H9 (cell line): ENCODE data around the gene ARL4D. TPM values are rescaled to one million over a fixed set of nuclear protein-coding genes. Genes with fewer than 3 reads are reported as not detected.

Source experiments
- DNase-seq: peaks from one replicate; pipeline ENCODE4 v3.0.0-alpha.2; 2017
- H2AFZ ChIP-seq: one replicate; pipeline ENCODE4 v1.6.1; 2013; ENCODE audit warnings: mild to moderate bottlenecking, low read length, control low read depth, moderate library complexity
- H2AK5ac ChIP-seq: 2 replicates; pipeline ENCODE4 v1.6.1; 2013; ENCODE audit warnings: low read length, control low read depth, mixed read lengths; ENCODE audit not compliant: insufficient read length
- H2BK120ac ChIP-seq: one replicate; pipeline ENCODE4 v1.6.1; 2013; ENCODE audit warnings: low read depth, mild to moderate bottlenecking, low read length, control low read depth, inconsistent platforms; ENCODE audit not compliant: poor library complexity, severe bottlenecking
- H2BK12ac ChIP-seq: 2 replicates; pipeline ENCODE4 v1.6.1; 2013; ENCODE audit warnings: low read length, control low read depth, mixed read lengths, low read depth; ENCODE audit not compliant: insufficient read length
- H2BK15ac ChIP-seq: 2 replicates; pipeline ENCODE4 v1.6.1; 2013; ENCODE audit warnings: low read depth, low read length, control low read depth
- H2BK20ac ChIP-seq: one replicate; pipeline ENCODE4 v1.6.1; 2013; ENCODE audit warnings: low read depth, mild to moderate bottlenecking, low read length, control low read depth, inconsistent platforms; ENCODE audit not compliant: poor library complexity, severe bottlenecking
- H2BK5ac ChIP-seq: 2 replicates; pipeline ENCODE4 v1.6.1; 2013; ENCODE audit warnings: low read length, control low read depth, mixed read lengths; ENCODE audit not compliant: insufficient read length
- H3K14ac ChIP-seq: 2 replicates; pipeline ENCODE4 v1.6.1; 2013; ENCODE audit warnings: low read length, control low read depth; ENCODE audit not compliant: insufficient read depth
- H3K18ac ChIP-seq: 2 replicates; pipeline ENCODE4 v1.6.1; 2013; ENCODE audit warnings: low read depth, mild to moderate bottlenecking, mixed read lengths, low read length, control low read depth; ENCODE audit not compliant: insufficient read length
- H3K23ac ChIP-seq: 2 replicates; pipeline ENCODE4 v1.6.1; 2013; ENCODE audit warnings: low read length, control low read depth, mixed read lengths, low read depth; ENCODE audit not compliant: insufficient read length
- H3K23me2 ChIP-seq: 2 replicates; pipeline ENCODE4 v1.6.1; 2013; ENCODE audit warnings: low read depth, mild to moderate bottlenecking, mixed read lengths, low read length, control low read depth; ENCODE audit not compliant: insufficient read length, poor library complexity, severe bottlenecking
- H3K27ac ChIP-seq: 2 replicates; pipeline ENCODE4 v1.5.1; 2013; ENCODE audit warnings: low read length, control low read depth, mixed read lengths, low read depth; ENCODE audit not compliant: insufficient read length
- H3K27me3 ChIP-seq: 2 replicates; pipeline ENCODE4 v1.6.1; 2013; ENCODE audit warnings: low read length, control low read depth, inconsistent platforms; ENCODE audit not compliant: insufficient read depth
- H3K4ac ChIP-seq: 2 replicates; pipeline ENCODE4 v1.6.1; 2013; ENCODE audit warnings: low read depth, mild to moderate bottlenecking, control low read depth, inconsistent platforms, low read length, moderate library complexity
- H3K4me1 ChIP-seq: 2 replicates; pipeline ENCODE4 v1.6.1; 2013; ENCODE audit warnings: low read length, control low read depth, inconsistent platforms; ENCODE audit not compliant: insufficient read depth
- H3K4me2 ChIP-seq: 2 replicates; pipeline ENCODE4 v1.6.1; 2013; ENCODE audit warnings: low read length, control low read depth, mixed read lengths; ENCODE audit not compliant: insufficient read length, insufficient read depth
- H3K56ac ChIP-seq: 2 replicates; pipeline ENCODE4 v1.6.1; 2013; ENCODE audit warnings: low read depth, mild to moderate bottlenecking, mixed read lengths, low read length, control low read depth; ENCODE audit not compliant: insufficient read length
- H3K79me1 ChIP-seq: 2 replicates; pipeline ENCODE4 v1.6.1; 2013; ENCODE audit warnings: low read depth, mild to moderate bottlenecking, moderate library complexity, low read length, control low read depth, inconsistent platforms; ENCODE audit not compliant: insufficient read depth, poor library complexity, severe bottlenecking
- H3K79me2 ChIP-seq: 2 replicates; pipeline ENCODE4 v1.6.1; 2013; ENCODE audit warnings: low read length, control low read depth, inconsistent platforms; ENCODE audit not compliant: insufficient read depth
- H3K9ac ChIP-seq: 2 replicates; pipeline ENCODE4 v1.6.1; 2013; ENCODE audit warnings: low read length, control low read depth, mixed read lengths; ENCODE audit not compliant: insufficient read length; ENCODE audit errors: extremely low read depth
- H3K9me3 ChIP-seq: one replicate; pipeline ENCODE4 v1.6.1; 2013; ENCODE audit warnings: low read depth, low read length, inconsistent platforms; ENCODE audit not compliant: control insufficient read depth
- H3T11ph ChIP-seq: one replicate; pipeline ENCODE4 v1.6.1; 2013; ENCODE audit warnings: mild to moderate bottlenecking, low read length, control low read depth, inconsistent platforms
- H4K20me1 ChIP-seq: one replicate; pipeline ENCODE4 v1.6.1; 2013; ENCODE audit not compliant: control insufficient read depth, insufficient read length, insufficient read depth
- H4K5ac ChIP-seq: 2 replicates; pipeline ENCODE4 v1.6.1; 2013; ENCODE audit warnings: low read depth, mild to moderate bottlenecking, mixed read lengths, low read length, control low read depth; ENCODE audit not compliant: insufficient read length
- H4K8ac ChIP-seq: replicated peaks from 2 replicates; pipeline ENCODE4 v1.6.1; 2013; ENCODE audit warnings: low read length, control low read depth, mixed read lengths, low read depth; ENCODE audit not compliant: insufficient read length
- H4K91ac ChIP-seq: 2 replicates; pipeline ENCODE4 v1.6.1; 2013; ENCODE audit warnings: low read depth, mild to moderate bottlenecking, moderate library complexity, mixed read lengths, low read length, control low read depth; ENCODE audit not compliant: insufficient read length
- H3K27ac Mint-ChIP-seq, 3 experiments: 2 replicates in 2 of 3; 3 replicates in 1 of 3; pipeline ENCODE4 v1.8.0; 2020 to 2021; ENCODE audit warnings: mixed read lengths in 3 of 3, mild to moderate bottlenecking in 1 of 3, moderate library complexity in 1 of 3
- H3K27me3 Mint-ChIP-seq: 2 replicates; pipeline ENCODE4 v1.8.0; 2021; ENCODE audit warnings: low read depth, mild to moderate bottlenecking, moderate library complexity, mixed read lengths
- H3K36me3 Mint-ChIP-seq, 3 experiments: 2 replicates in 2 of 3; 3 replicates in 1 of 3; pipeline ENCODE4 v1.8.0; 2020 to 2021; ENCODE audit warnings: low read depth in 3 of 3, mixed read lengths in 3 of 3; ENCODE audit not compliant: insufficient read depth in 1 of 3
- H3K4me1 Mint-ChIP-seq, 2 experiments: 2 replicates each; pipeline ENCODE4 v1.8.0; 2020; ENCODE audit warnings: mixed read lengths in 2 of 2
- H3K4me3 Mint-ChIP-seq, 2 experiments: 2 replicates in 1 of 2; 3 replicates in 1 of 2; pipeline ENCODE4 v1.8.0; 2020 to 2021; ENCODE audit warnings: mild to moderate bottlenecking in 2 of 2, mixed read lengths in 2 of 2, moderate library complexity in 1 of 2
- H3K9me3 Mint-ChIP-seq, 2 experiments: 2 replicates in 1 of 2; 3 replicates in 1 of 2; pipeline ENCODE4 v1.8.0; 2020; ENCODE audit warnings: mild to moderate bottlenecking in 2 of 2, mixed read lengths in 2 of 2, moderate library complexity in 1 of 2
- CTCF ChIP-seq: fragments of 200-600 bp; sonication (generic); conservative IDR thresholded peaks from 3 replicates; pipeline ENCODE4 v1.8.0; 2021; ENCODE audit warnings: antibody characterized with exemption, mild to moderate bottlenecking
- WGBS: extraction: QIAGEN DNeasy Blood & Tissue Kit; methylation state at CpG from one replicate; pipeline ENCODE4 v1.1.7; 2013; ENCODE audit warnings: missing lambda C conversion rate, low lambda C conversion rate, mixed read lengths; ENCODE audit not compliant: insufficient read length; ENCODE audit errors: extremely low coverage; 5-methylcytosine and 5-hydroxymethylcytosine counted together
- total RNA-seq: library from RNA; stranded (reverse); gene quantifications from 2 replicates; pipeline ENCODE4 v1.2.1, GENCODE V29; 2021

Gene ARL4D
- total RNA-seq, 1 experiment from 2014 or later: 6.2 TPM

- H4K20me1 ChIP-seq: no peaks in the 10 kb centered on the region
- no peak overlapping the region for H3K56ac ChIP-seq
- no peak overlapping the region for H2BK5ac ChIP-seq
- no peak overlapping the region for H3K4me2 ChIP-seq
- no peak overlapping the region for H3K23ac ChIP-seq
- TF ChIP-seq CTCF: no peak
- H2BK20ac ChIP-seq: no peak overlapping the region
- no peaks in the 10 kb centered on the region; the same call in 1 of the 2 replicates for H3K27me3 ChIP-seq
- DNase-seq: no peak
- no peak overlapping the region for H3K4ac ChIP-seq
- no peak overlapping the region for H2AFZ ChIP-seq
- no peak overlapping the region for H3T11ph ChIP-seq
- H3K4me1 ChIP-seq: peaks cover 2% of the 10 kb centered on the region; the same call in 1 of the 2 replicates
- no peaks in the 10 kb centered on the region for H3K79me1 ChIP-seq
- Mint-ChIP-seq H3K4me1 (peaks cover 36 to 41% of the 10 kb centered on the region in 2 experiments), H3K27me3 (peaks cover 42% of the 10 kb centered on the region), H3K9me3 (peaks cover 2 to 20% of the 10 kb centered on the region in 2 experiments), H3K27ac (no peak overlapping the region), H3K4me3 (no peak overlapping the region), H3K36me3 (peaks cover 7 to 37% (median 21%) of the 10 kb centered on the region in 3 experiments)
- H3K9ac ChIP-seq: no peak overlapping the region
- H3K79me2 ChIP-seq: no peaks in the 10 kb centered on the region
- no peaks in the 10 kb centered on the region for H3K9me3 ChIP-seq
- H3K18ac ChIP-seq: no peak overlapping the region
- H3K23me2 ChIP-seq: peaks cover 17% of the 10 kb centered on the region
- H3K27ac ChIP-seq: no peak overlapping the region
- H3K14ac ChIP-seq: no peak overlapping the region
- no peak overlapping the region for H4K91ac ChIP-seq
- H4K8ac ChIP-seq: no peak overlapping the region
- no peak overlapping the region for H2BK120ac ChIP-seq
- no CpG with 5 or more reads among the region's 10 CpGs for WGBS
- no peak overlapping the region for H2AK5ac ChIP-seq
- no peak overlapping the region for H2BK15ac ChIP-seq
- H2BK12ac ChIP-seq: no peak overlapping the region
- H4K5ac ChIP-seq: no peak overlapping the region
These were observed 34.9 kb upstream of the ARL4D start for GRCh38 chr17:43363926-43364285.
